ENCODE data around the gene PRDX6.
"Not testable (repeated sequence)": the region's sequence is repeated elsewhere in the genome, so short reads cannot be mapped to it uniquely, and the experiment has no call there.

PRDX6 gene

GRCh38 chr1:173502104-173502503 is 25.0 kb downstream of the PRDX6 start:
- DNase-seq = no peak

GRCh38 chr1:173503391-173503790 is 26.3 kb downstream of the PRDX6 start:
- DNase-seq = no peak

GRCh38 chr1:173504268-173504667 is 27.1 kb downstream of the PRDX6 start:
- no peak for DNase-seq

- no peak for DNase-seq
Observed at GRCh38 chr1:173505391-173505790, 28.3 kb downstream of the PRDX6 start.

- no peak for DNase-seq
Observed at GRCh38 chr1:173506437-173506836, 29.3 kb downstream of the PRDX6 start.

GRCh38 chr1:173507205-173507846 is 30.2 kb downstream of the PRDX6 start:
- DNase-seq = no peak

GRCh38 chr1:173507847-173508209 is 30.7 kb downstream of the PRDX6 start:
- no peak for DNase-seq

- DNase-seq = no peak
Observed at GRCh38 chr1:173508541-173508940, 31.4 kb downstream of the PRDX6 start.

GRCh38 chr1:173509797-173510196 is 32.7 kb downstream of the PRDX6 start:
- no peak for DNase-seq

GRCh38 chr1:173514503-173514902 is 37.4 kb downstream of the PRDX6 start:
- not testable (repeated sequence) for DNase-seq

- no peak for DNase-seq
Observed at GRCh38 chr1:173520799-173521198, 43.7 kb downstream of the PRDX6 start.

GRCh38 chr1:173523329-173523728 is 46.2 kb downstream of the PRDX6 start:
- DNase-seq = no peak

- no peak for DNase-seq
Observed at GRCh38 chr1:173525926-173526325, 48.8 kb downstream of the PRDX6 start.

- no peak for DNase-seq
Observed at GRCh38 chr1:173527151-173527826, 50.2 kb downstream of the PRDX6 start.

- no peak for DNase-seq
Observed at GRCh38 chr1:173529106-173529505, 52.0 kb downstream of the PRDX6 start.

- no peak for DNase-seq
Observed at GRCh38 chr1:173530795-173531693, 53.9 kb downstream of the PRDX6 start.

- DNase-seq = no peak
Observed at GRCh38 chr1:173532237-173532636, 55.1 kb downstream of the PRDX6 start.

- DNase-seq = no peak
Observed at GRCh38 chr1:173536223-173536622, 59.1 kb downstream of the PRDX6 start.
